H9 (cell line): ENCODE results near the gene TUG1. TPM values are rescaled to one million over a fixed set of nuclear protein-coding genes. Genes with fewer than 3 reads are reported as not detected.
A peak's percentile ranks its signal among the peaks of the same experiment; 100 is the strongest.

Source experiments
- DNase-seq: peaks from one replicate; pipeline ENCODE4 v3.0.0-alpha.2; 2017
- H2AFZ ChIP-seq: one replicate; pipeline ENCODE4 v1.6.1; 2013; ENCODE audit warnings: mild to moderate bottlenecking, low read length, control low read depth, moderate library complexity
- H2AK5ac ChIP-seq: 2 replicates; pipeline ENCODE4 v1.6.1; 2013; ENCODE audit warnings: low read length, control low read depth, mixed read lengths; ENCODE audit not compliant: insufficient read length
- H2BK120ac ChIP-seq: one replicate; pipeline ENCODE4 v1.6.1; 2013; ENCODE audit warnings: low read depth, mild to moderate bottlenecking, low read length, control low read depth, inconsistent platforms; ENCODE audit not compliant: poor library complexity, severe bottlenecking
- H2BK12ac ChIP-seq: 2 replicates; pipeline ENCODE4 v1.6.1; 2013; ENCODE audit warnings: low read length, control low read depth, mixed read lengths, low read depth; ENCODE audit not compliant: insufficient read length
- H2BK15ac ChIP-seq: 2 replicates; pipeline ENCODE4 v1.6.1; 2013; ENCODE audit warnings: low read depth, low read length, control low read depth
- H2BK20ac ChIP-seq: one replicate; pipeline ENCODE4 v1.6.1; 2013; ENCODE audit warnings: low read depth, mild to moderate bottlenecking, low read length, control low read depth, inconsistent platforms; ENCODE audit not compliant: poor library complexity, severe bottlenecking
- H2BK5ac ChIP-seq: 2 replicates; pipeline ENCODE4 v1.6.1; 2013; ENCODE audit warnings: low read length, control low read depth, mixed read lengths; ENCODE audit not compliant: insufficient read length
- H3K14ac ChIP-seq: 2 replicates; pipeline ENCODE4 v1.6.1; 2013; ENCODE audit warnings: low read length, control low read depth; ENCODE audit not compliant: insufficient read depth
- H3K18ac ChIP-seq: 2 replicates; pipeline ENCODE4 v1.6.1; 2013; ENCODE audit warnings: low read depth, mild to moderate bottlenecking, mixed read lengths, low read length, control low read depth; ENCODE audit not compliant: insufficient read length
- H3K23ac ChIP-seq: 2 replicates; pipeline ENCODE4 v1.6.1; 2013; ENCODE audit warnings: low read length, control low read depth, mixed read lengths, low read depth; ENCODE audit not compliant: insufficient read length
- H3K23me2 ChIP-seq: 2 replicates; pipeline ENCODE4 v1.6.1; 2013; ENCODE audit warnings: low read depth, mild to moderate bottlenecking, mixed read lengths, low read length, control low read depth; ENCODE audit not compliant: insufficient read length, poor library complexity, severe bottlenecking
- H3K27ac ChIP-seq: 2 replicates; pipeline ENCODE4 v1.5.1; 2013; ENCODE audit warnings: low read length, control low read depth, mixed read lengths, low read depth; ENCODE audit not compliant: insufficient read length
- H3K27me3 ChIP-seq: 2 replicates; pipeline ENCODE4 v1.6.1; 2013; ENCODE audit warnings: low read length, control low read depth, inconsistent platforms; ENCODE audit not compliant: insufficient read depth
- H3K4ac ChIP-seq: 2 replicates; pipeline ENCODE4 v1.6.1; 2013; ENCODE audit warnings: low read depth, mild to moderate bottlenecking, control low read depth, inconsistent platforms, low read length, moderate library complexity
- H3K4me1 ChIP-seq: 2 replicates; pipeline ENCODE4 v1.6.1; 2013; ENCODE audit warnings: low read length, control low read depth, inconsistent platforms; ENCODE audit not compliant: insufficient read depth
- H3K4me2 ChIP-seq: 2 replicates; pipeline ENCODE4 v1.6.1; 2013; ENCODE audit warnings: low read length, control low read depth, mixed read lengths; ENCODE audit not compliant: insufficient read length, insufficient read depth
- H3K56ac ChIP-seq: 2 replicates; pipeline ENCODE4 v1.6.1; 2013; ENCODE audit warnings: low read depth, mild to moderate bottlenecking, mixed read lengths, low read length, control low read depth; ENCODE audit not compliant: insufficient read length
- H3K79me1 ChIP-seq: 2 replicates; pipeline ENCODE4 v1.6.1; 2013; ENCODE audit warnings: low read depth, mild to moderate bottlenecking, moderate library complexity, low read length, control low read depth, inconsistent platforms; ENCODE audit not compliant: insufficient read depth, poor library complexity, severe bottlenecking
- H3K79me2 ChIP-seq: 2 replicates; pipeline ENCODE4 v1.6.1; 2013; ENCODE audit warnings: low read length, control low read depth, inconsistent platforms; ENCODE audit not compliant: insufficient read depth
- H3K9ac ChIP-seq: 2 replicates; pipeline ENCODE4 v1.6.1; 2013; ENCODE audit warnings: low read length, control low read depth, mixed read lengths; ENCODE audit not compliant: insufficient read length; ENCODE audit errors: extremely low read depth
- H3K9me3 ChIP-seq: one replicate; pipeline ENCODE4 v1.6.1; 2013; ENCODE audit warnings: low read depth, low read length, inconsistent platforms; ENCODE audit not compliant: control insufficient read depth
- H3T11ph ChIP-seq: one replicate; pipeline ENCODE4 v1.6.1; 2013; ENCODE audit warnings: mild to moderate bottlenecking, low read length, control low read depth, inconsistent platforms
- H4K20me1 ChIP-seq: one replicate; pipeline ENCODE4 v1.6.1; 2013; ENCODE audit not compliant: control insufficient read depth, insufficient read length, insufficient read depth
- H4K5ac ChIP-seq: 2 replicates; pipeline ENCODE4 v1.6.1; 2013; ENCODE audit warnings: low read depth, mild to moderate bottlenecking, mixed read lengths, low read length, control low read depth; ENCODE audit not compliant: insufficient read length
- H4K8ac ChIP-seq: replicated peaks from 2 replicates; pipeline ENCODE4 v1.6.1; 2013; ENCODE audit warnings: low read length, control low read depth, mixed read lengths, low read depth; ENCODE audit not compliant: insufficient read length
- H4K91ac ChIP-seq: 2 replicates; pipeline ENCODE4 v1.6.1; 2013; ENCODE audit warnings: low read depth, mild to moderate bottlenecking, moderate library complexity, mixed read lengths, low read length, control low read depth; ENCODE audit not compliant: insufficient read length
- H3K27ac Mint-ChIP-seq, 3 experiments: 2 replicates in 2 of 3; 3 replicates in 1 of 3; pipeline ENCODE4 v1.8.0; 2020 to 2021; ENCODE audit warnings: mixed read lengths in 3 of 3, mild to moderate bottlenecking in 1 of 3, moderate library complexity in 1 of 3
- H3K27me3 Mint-ChIP-seq: 2 replicates; pipeline ENCODE4 v1.8.0; 2021; ENCODE audit warnings: low read depth, mild to moderate bottlenecking, moderate library complexity, mixed read lengths
- H3K36me3 Mint-ChIP-seq, 3 experiments: 2 replicates in 2 of 3; 3 replicates in 1 of 3; pipeline ENCODE4 v1.8.0; 2020 to 2021; ENCODE audit warnings: low read depth in 3 of 3, mixed read lengths in 3 of 3; ENCODE audit not compliant: insufficient read depth in 1 of 3
- H3K4me1 Mint-ChIP-seq, 2 experiments: 2 replicates each; pipeline ENCODE4 v1.8.0; 2020; ENCODE audit warnings: mixed read lengths in 2 of 2
- H3K4me3 Mint-ChIP-seq, 2 experiments: 2 replicates in 1 of 2; 3 replicates in 1 of 2; pipeline ENCODE4 v1.8.0; 2020 to 2021; ENCODE audit warnings: mild to moderate bottlenecking in 2 of 2, mixed read lengths in 2 of 2, moderate library complexity in 1 of 2
- H3K9me3 Mint-ChIP-seq, 2 experiments: 2 replicates in 1 of 2; 3 replicates in 1 of 2; pipeline ENCODE4 v1.8.0; 2020; ENCODE audit warnings: mild to moderate bottlenecking in 2 of 2, mixed read lengths in 2 of 2, moderate library complexity in 1 of 2
- CTCF ChIP-seq: fragments of 200-600 bp; sonication (generic); conservative IDR thresholded peaks from 3 replicates; pipeline ENCODE4 v1.8.0; 2021; ENCODE audit warnings: antibody characterized with exemption, mild to moderate bottlenecking
- WGBS: extraction: QIAGEN DNeasy Blood & Tissue Kit; methylation state at CpG from one replicate; pipeline ENCODE4 v1.1.7; 2013; ENCODE audit warnings: missing lambda C conversion rate, low lambda C conversion rate, mixed read lengths; ENCODE audit not compliant: insufficient read length; ENCODE audit errors: extremely low coverage; 5-methylcytosine and 5-hydroxymethylcytosine counted together
- total RNA-seq: library from RNA; stranded (reverse); gene quantifications from 2 replicates; pipeline ENCODE4 v1.2.1, GENCODE V29; 2021

TUG1 gene
- total RNA-seq, 1 experiment from 2014 or later, result 99.6 TPM

GRCh38 chr22:30920407-30920806 lies 48.7 kb upstream of the TUG1 start:
- H3K23ac ChIP-seq, result no peak overlapping the region
- no peaks in the 10 kb centered on the region for H3K79me2 ChIP-seq
- H3K18ac ChIP-seq, result no peak overlapping the region
- H3K56ac ChIP-seq, result no peak overlapping the region
- H2BK5ac ChIP-seq, result no peak overlapping the region
- no peaks in the 10 kb centered on the region for H3K79me1 ChIP-seq
- no peaks in the 10 kb centered on the region for H3K23me2 ChIP-seq
- no peak overlapping the region for H2BK12ac ChIP-seq
- H2BK15ac ChIP-seq, result no peak overlapping the region
- H3K9ac ChIP-seq, result no peak overlapping the region
- H4K5ac ChIP-seq, result no peak overlapping the region
- no peak overlapping the region for H3K4me2 ChIP-seq
- no peak overlapping the region for H3K4ac ChIP-seq
- TF ChIP-seq CTCF, result peak; percentile 96
- no peak overlapping the region for H2BK120ac ChIP-seq
- no peaks in the 10 kb centered on the region for H3K27me3 ChIP-seq
- no peak overlapping the region for H2AFZ ChIP-seq
- Mint-ChIP-seq H3K36me3 (peaks cover 13 to 27% (median 24%) of the 10 kb centered on the region in 3 experiments), H3K27me3 (no peaks in the 10 kb centered on the region; the same call in 1 of the 2 replicates), H3K9me3 (peaks cover 4 to 7% of the 10 kb centered on the region in 2 experiments; a peak in 4 of 5 replicates), H3K4me1 (peaks cover 0 to 2% of the 10 kb centered on the region in 2 experiments; a peak in 1 of 4 replicates), H3K4me3 (no peak overlapping the region), H3K27ac (no peak overlapping the region)
- WGBS, result no CpG with 5 or more reads among the region's 9 CpGs
- no peak overlapping the region for H4K8ac ChIP-seq
- peak; percentile 75 for DNase-seq
- no peak overlapping the region for H2BK20ac ChIP-seq
- no peaks in the 10 kb centered on the region for H3K9me3 ChIP-seq
- H4K20me1 ChIP-seq, result no peaks in the 10 kb centered on the region
- H2AK5ac ChIP-seq, result no peak overlapping the region
- H3K4me1 ChIP-seq, result no peaks in the 10 kb centered on the region
- no peak overlapping the region for H4K91ac ChIP-seq
- H3K27ac ChIP-seq, result no peak overlapping the region
- no peak overlapping the region for H3K14ac ChIP-seq
- no peak overlapping the region for H3T11ph ChIP-seq
